Loucy (cell line): Measurements from ENCODE around the gene SPAG6.

Experiments used
- CTCF ChIP-seq: fragments of 200-600 bp; sonication (generic); conservative IDR thresholded peaks from 2 replicates; pipeline ENCODE4 v1.5.1; 2014; ENCODE audit warnings: mild to moderate bottlenecking, antibody characterized with exemption, low read length
- EZH2phosphoT487 ChIP-seq: fragments of 200-600 bp; IDR thresholded peaks from 2 replicates; pipeline ENCODE4 v1.6.1; 2018; ENCODE audit warnings: antibody characterized with exemption, mild to moderate bottlenecking, moderate library complexity, borderline replicate concordance

- no peak for TF ChIP-seq CTCF
- no peak for TF ChIP-seq EZH2phosphoT487
These were observed 114.2 kb downstream of the SPAG6 start for GRCh38 chr10:22459496-22459895.
